NCI-H1048 (cell line): ENCODE data around the gene DPEP3.
"Not testable (repeated sequence)": the region's sequence is repeated elsewhere in the genome, so short reads cannot be mapped to it uniquely, and the experiment has no call there.

Source experiments
- DNase-seq: peaks from one replicate; lab custom pipeline; 2025; lab: John Stamatoyannopoulos, UW

DPEP3 gene

DNA sequence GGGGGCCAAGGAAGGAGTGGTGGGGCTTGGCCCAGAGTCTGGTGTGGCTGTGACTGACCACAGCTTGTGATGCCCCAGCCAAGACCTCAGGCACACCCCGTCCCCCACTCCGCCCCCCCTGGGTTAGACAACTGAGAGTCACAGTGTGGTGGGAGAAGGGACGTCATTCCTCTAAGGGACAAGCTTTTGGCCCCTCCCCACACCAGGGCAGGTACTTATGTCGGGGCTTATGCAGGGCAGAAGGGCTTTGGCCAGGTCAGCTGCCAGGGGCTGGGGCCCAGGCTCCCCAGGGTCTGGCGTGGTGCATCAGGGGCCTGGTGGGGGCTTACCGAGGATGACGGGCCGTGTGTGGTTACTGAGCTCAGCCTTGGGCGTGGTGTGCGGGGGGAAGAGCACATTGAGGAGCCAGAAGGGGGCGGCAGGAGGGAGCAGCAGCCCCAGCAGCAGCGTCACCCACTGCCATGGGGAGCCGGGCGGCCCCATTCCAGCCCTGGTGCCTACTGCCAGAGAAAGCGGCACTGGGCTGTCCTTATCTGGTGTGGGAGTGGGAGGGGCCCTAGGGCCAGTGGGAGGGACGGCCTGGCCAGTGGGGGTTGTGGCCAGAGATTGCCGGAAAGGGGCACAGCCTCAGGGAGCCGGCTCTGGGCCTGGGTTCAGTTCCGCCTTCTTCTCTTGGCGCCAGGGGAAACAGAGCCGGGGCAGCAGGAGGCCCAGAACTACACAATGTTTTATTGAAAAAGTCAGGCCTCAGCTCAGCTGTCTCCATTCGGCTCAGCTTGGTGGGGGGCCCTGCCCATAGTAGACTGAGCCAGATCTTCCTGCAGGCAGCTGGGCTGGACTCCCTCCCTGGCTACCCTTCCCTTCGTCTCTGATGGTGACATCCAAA lies 36.4 kb downstream of the DPEP3 start, which contains the start of gene LCAT:
Gene LCAT, minus strand, starts transcription at position 502 of the 886 bp plus-strand sequence. Its CDS starts 19 bp downstream, at position 483.
- DNase-seq = no peak

DNA sequence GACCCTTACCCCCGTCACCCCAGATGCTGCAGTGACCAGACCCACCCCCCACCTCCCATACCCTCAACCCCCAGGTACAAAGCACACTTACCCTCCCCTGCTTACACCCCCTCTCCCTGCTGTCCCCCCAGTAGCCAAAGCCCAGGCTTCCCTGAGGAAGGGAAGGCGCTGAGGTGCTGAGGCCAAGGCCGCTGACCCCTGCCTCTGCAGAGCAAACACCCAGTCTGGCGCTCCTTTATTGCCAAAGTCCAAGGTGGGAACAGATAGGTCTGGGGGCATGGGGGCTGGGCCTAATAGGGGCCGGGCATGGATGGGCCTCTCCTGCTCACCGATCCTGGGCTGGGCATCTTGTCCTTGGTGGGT lies 37.1 kb downstream of the DPEP3 start:
- no peak for DNase-seq

DNA sequence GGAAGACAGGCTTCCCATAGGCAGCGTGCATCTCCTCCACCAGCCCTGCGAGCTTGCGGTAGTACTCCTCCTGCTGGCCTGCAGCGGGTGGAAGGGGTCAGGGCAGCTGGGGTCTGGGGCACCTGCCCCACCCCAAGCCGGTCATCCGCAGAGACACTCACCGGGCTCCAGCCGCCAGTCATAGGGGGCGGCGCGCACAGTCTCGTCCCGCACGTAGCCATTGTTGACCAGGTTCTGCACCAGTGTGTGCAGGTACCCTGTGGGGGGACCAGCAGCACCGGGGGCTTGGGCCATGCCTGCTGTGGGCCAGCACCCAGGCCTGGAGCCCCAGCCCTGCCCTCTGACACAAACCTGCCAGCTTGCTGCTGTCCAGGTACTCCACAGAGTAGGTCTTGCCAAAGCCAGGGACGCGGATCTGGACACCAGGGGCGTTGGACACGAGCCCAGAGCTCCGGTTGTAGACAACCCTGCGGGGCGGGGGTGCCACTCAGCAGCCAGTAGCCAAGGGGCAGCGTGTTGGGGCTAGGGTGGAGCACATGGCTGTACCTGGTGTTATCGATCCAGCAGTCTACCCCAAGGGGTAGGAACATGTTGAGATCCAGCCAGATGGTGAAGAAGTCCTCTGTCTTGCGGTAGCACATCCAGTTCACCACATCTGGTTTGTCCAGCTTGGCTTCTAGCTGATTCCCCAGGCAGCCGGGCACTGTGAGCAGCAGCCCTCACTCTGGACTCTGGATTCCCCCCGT lies 37.6 kb downstream of the DPEP3 start:
- DNase-seq = no peak

DNA sequence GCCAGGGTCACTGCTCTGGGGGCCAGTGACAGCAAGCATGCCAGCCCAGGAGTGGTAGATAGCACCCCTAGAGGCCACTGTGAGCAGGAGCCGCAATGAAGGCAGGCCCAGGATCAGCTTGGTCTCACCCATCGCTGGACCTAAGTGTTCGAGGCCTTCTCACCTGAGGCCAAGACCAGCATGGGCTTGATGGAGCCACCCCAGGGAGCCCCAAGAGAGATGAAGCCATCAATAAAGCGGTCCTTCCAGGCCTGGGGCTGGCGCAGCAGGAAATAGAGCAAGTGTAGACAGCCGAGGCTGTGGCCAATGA lies 38.1 kb downstream of the DPEP3 start:
- no peak for DNase-seq

DNA sequence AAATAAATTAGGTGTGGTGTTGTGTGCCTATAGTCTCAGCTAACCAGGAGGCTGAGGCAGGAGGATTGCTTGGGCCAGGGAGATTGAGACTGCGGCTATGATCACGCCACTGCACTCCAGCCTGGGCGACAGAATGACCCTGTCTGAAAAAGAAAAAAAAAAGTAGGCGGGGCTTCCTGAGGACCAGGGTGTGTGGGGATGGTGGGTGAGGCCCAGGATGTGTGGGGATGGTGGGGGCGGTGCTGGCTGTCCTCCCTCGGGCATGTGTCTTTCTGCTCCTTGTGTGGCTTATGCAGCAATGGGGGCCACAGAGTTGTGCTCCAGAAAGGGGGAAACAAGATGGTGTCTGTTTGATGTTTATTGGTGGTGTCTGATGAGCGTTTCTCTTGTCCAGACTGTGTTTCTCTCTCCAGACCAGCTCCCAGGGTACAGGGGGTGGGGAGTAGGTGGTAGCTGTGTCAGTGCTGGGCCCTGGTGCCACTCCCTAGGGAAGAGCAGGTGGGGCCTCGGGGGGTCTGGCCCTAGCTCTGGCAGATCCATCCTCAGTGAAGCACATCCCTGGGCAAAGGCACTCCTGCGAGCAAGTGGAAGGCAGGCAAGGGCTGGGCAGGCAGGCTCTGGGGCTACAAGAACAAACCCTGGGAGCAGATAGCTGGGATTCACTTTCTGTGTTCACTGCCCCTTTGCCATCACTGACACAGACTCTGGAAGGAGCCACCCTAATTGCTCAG lies 38.7 kb downstream of the DPEP3 start:
- DNase-seq = no peak

DNA sequence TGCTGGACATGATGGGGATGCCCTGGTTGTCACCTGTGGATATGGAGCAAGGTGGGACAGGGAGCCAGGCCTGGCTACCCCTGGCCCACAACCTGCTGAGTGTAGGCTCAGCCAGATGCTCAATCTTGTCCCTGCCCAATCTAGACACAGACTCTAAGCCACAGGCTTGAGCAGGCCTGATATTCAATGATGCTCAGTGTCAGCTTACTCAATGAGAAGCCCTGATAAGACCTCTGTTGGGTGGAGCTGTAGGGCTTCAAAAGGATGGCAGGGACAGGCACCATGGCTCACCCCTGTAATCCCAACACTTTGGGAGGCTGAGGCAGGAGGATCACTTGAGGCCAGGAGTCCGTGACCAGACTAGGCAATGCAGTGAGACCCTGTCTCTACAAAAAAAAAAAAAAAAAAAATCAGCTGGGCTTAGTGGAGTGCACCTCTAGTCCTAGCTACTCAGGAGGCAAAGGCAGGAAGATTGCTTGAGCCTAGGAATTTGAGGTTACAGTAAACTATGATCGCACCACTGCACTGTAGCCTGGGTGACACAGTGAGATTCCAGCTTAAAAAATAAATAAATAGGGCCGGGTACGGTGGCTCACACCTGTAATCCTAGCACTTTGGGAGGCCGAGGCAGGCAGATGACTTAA lies 39.7 kb downstream of the DPEP3 start:
- no peak for DNase-seq

DNA sequence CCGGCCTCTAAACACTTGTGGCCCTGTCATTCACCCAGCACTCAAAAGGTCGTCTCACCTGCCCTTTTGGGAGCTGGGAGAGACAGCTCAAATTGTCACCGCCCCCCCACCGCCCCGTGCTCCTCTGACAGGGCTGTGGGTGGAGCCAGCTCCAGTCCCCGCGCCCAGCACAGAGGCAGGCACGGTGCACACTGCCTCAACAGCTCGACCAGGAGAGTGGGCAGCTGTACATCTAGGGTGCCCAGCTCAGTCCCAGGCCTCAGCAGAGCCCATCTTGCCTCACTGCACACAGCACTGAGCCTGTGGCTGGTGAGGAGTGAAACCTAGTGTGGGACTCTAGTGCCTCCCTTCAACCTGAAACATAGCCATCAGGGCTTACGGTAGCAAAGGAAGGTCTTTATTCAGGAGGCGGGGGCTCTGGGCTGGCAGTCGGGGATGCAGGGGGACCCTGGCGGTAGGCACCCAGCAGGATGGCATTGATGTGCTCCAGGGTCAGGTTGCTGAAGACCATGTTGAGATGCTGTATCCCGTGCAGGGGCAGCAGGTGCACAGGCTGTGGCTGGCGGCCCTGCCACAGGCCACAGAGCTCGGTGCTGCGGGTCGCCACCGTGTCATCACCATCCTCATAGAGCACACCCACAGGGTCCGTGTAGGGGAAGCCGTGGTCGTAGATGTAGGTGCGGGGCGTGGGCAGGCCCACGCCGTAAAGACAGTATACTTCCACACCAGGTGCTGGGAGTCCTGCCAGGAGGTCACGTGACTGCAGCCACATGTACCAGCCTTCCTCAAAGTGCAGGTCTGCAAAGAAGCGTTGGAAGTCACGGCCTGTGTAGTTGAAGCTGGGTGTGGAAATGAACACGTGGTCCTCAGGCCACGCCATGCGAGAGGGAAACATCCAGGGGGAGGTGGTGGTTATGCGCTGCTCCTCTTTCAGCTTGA lies 40.5 kb downstream of the DPEP3 start:
- DNase-seq = no peak

DNA sequence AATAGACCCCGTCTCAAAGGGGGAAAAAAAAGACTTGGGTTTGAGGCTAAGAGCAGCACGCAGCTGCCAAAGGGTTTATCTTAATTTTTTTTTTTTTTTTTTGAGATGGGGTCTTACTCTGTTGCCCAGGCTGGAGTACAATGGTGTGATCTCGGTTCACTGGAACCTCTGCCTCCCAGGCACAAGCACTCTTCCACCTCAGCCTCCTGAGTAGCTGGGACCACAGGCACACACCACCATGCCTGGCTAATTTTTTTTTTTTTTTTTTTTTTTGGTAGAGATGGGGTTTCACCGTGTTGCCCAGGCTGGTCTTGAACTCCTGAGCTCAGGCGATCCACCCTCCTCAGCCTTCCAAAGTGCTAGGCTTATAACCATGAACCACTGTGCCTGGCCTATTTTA lies 42.6 kb downstream of the DPEP3 start:
- DNase-seq = not testable (repeated sequence)

DNA sequence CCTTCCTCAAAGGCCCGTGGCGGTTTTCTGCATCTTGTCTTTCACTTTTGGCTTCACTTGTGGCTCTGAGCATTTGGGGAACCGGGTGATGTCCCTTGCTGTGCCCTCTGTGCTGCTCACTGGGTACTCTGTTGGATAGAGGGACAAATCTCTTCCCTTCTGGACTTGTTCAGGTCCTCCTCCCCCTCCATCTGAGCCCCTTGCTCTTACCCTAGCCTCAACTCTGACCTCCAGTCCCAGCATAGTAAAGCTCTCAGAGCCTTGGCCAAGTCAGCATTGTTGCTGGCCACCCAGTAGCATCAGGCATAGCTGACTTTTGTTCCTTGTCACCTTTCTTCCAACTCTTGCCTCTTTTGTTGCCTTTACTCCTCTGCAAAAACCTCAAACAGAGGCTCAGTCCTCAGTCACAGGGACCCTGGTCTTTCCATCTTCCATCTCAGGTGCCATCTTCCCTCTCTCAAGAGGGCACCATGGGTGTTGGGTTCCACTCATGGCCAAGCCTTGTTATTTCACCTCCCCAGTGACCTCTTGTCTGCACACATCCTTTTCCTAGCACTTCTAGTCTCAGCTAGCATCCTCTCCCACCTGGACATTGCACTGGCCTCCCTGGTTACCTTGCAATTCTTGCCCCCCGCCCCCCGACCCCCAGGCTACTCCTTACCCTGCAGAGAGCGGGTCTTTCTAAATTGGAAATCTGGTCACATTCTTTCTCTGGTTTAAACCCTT lies 43.3 kb downstream of the DPEP3 start:
- DNase-seq = no peak

DNA sequence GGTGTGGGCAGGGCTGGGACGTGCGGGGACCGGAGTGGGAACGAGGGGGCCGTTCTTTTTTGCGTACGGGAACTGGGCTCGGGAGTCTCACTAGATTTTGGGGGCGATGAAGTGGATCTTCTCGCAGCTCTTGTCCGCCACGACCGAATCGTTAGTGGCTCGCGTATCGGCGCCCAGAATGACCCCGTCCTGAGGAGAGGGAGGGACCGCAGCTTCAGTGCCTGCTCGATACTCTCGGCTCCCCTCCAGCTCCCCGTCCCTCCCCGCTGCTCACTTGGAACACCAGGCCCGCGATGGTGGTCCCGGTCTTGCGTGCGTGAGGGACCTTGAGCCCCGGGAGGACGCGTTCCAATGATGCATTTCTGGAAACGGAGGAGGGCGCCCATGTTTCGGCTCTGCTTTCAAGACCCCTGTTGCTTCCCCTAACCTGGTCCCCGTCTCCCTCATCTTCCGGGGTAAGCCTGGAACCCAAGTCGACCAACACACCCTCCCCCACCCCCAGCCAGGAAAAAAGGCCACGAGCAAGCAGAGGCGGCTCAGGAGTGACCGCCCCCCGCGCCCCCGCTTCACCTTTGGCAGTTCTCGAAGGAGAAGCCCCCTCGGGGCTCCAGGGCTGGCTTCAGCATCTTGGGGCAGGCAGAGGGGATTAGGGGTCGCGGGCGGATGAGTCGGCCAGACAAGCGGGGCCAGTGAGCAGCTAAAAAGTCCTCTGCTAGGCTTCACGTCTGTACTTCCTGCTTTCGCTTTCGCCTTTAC lies 44.0 kb downstream of the DPEP3 start, which contains the start of gene PSMB10:
Gene PSMB10, minus strand, starts transcription at position 727 of the 756 bp plus-strand sequence. Its CDS starts 101 bp downstream, at position 626.
- no peak for DNase-seq

DNA sequence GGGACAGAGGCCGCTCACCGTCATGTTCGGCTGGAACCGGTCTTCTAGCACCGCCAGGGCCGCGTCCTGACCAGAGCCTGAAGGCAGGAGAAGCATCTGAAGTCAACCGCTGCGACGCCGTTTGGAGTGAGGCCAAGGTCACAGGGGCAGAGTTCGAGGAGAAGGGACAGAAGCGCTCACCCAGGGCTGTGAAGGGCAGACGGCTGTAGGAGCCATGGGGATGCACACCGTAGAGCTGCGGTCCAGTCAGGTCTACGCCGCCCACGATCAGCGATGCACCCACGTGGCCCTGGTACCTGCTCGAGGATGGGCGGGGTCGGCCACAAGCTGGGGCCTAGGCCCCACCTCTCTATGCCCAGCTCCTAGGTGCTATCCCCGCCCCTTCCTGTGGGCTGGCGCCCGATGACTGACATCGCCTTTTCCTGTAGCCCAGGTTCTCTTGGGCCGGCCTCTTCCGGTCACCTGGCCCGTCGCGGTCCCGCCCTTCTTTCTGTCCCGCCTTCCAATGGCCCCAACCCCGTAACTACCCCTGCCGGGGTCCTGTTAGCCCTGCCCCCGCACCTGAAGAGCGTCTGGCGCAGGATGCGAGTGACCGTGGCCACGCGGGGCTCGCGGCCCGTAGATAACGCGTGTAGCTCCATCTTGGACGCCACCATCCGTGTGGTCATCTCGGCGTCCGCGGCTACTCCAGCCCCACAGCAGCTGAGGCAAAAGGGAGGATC lies 44.7 kb downstream of the DPEP3 start:
- peak; percentile 56 for DNase-seq

DNA sequence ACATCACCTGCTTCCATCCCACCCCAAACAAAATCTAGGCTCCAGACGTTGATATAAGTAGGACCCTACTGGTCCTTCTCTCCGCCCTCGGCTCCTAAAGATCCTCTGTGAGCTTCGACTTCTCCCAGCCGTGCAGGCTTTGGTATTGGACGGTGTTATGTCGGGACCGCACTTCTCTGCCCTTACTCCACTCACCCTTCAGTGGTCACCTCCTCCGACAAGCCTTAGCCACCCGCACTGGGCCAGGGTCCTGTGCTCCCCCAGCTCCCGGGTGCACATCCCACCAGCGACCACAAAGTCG lies 45.2 kb downstream of the DPEP3 start:
- no peak for DNase-seq

DNA sequence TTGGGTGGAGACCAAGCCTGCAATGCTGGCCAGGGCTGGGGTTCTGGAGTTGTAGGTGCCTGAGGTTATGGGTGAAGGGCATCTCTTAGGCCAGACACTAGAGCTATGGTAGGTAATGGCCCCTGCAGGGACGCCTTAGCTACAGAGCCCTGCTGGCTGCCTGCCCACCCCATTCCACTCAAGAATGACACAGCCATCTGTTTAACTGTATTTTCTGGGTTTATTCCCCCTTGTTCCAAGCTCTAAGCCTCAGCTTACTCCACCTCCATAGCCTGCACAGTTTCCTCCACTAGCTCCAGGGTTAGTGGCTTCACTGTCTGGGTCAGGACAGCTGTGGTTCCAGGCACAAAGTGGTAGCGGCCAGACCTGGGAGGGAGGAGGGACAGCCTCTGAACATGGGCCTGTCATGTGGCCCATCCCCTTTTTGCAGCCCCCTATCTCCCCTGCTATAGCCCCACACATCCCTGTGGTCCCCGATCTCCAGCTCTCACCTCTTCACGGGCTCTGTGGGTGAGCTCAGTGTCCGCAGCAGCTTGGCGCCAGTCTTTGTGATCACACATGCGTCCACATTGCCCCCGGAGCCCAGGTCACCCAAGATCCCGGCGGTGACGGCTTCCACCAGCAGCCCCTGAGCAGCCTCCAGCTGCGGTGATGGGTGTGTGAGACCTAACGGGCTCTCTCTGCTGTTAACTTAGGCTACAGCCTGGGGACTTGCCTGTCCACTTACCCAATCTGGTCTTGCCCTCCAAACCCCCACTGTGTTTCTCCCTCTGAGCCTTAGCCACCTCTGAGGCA lies 45.8 kb downstream of the DPEP3 start:
- no peak for DNase-seq

DNA sequence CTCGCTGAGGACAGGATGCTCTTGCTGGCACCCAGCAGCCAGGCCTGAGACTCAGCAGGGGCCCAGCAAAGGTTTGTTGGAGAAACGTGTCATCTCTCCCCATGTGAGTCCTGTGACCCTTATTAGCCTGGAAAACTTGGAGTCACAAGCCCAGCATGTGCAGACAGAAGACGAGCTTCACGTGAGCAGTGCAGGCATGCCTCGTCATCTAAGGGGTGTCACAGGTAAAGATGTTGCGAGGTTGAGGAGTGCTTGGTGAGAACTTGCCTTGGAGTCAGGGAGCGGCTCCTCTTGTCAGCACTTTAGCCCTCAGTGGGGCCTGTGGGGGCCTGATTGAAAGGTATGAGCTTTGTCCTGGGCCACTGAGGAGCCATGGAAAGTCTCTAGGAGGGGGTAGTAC lies 46.5 kb downstream of the DPEP3 start:
- DNase-seq = no peak

DNA sequence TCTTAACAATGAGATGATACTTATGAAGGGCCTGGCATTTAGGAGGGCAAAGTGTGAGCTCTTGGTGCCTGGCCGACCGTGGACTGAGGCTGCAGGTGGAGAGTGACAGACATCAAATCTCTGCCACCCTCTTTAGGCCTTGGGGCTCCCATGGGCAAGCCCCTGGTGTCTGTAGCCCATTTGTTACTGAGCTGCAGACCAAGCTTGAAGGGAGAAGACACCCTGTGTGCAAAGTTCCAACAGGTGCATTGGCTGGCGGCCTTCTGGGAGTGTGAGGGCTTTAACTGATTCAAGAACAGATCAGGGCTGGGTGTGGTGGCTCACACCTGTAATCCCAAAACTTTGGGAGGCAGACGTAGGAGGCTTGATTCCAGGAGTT lies 47.8 kb downstream of the DPEP3 start:
- no peak for DNase-seq

DNA sequence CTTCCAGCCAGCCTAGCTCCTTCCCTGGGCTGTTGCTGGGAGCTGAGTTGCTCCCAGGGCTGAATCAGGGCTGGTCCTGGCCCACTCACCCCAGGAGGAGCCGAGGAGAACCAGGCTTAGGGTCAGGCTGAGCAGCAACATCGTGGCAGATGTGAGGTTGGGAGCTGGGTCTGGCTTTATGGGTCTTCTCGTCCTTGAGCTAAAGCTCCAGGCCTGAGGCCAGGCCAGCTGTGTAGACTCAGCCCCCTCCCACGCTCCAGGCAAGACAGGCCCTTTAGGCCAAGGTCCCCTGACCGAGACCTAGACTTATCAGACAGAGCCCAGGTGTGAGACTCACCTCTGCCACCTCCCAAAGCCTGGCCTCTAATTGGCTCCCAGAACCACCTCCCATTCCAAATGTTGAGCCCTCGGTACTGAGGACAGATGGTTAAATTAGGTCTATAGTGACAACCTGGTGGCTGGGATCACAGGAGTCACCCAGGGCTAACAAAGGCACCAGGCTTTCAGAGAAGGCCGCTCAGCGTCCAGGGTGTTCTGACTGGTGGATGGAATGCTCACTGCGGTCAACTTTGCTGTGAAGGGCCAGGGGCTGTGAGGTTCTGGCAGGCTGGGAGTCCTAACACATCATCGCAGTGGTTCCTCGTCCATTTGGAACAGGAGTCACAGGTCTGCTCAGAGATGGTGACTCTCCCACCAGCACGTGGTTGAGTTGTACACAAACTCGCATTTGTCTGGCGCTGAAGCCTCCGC lies 48.4 kb downstream of the DPEP3 start, which contains the start of gene CTRL:
Gene CTRL, minus strand, starts transcription at position 151 of the 750 bp plus-strand sequence. Its CDS starts 10 bp downstream, at position 141.
- no peak for DNase-seq

DNA sequence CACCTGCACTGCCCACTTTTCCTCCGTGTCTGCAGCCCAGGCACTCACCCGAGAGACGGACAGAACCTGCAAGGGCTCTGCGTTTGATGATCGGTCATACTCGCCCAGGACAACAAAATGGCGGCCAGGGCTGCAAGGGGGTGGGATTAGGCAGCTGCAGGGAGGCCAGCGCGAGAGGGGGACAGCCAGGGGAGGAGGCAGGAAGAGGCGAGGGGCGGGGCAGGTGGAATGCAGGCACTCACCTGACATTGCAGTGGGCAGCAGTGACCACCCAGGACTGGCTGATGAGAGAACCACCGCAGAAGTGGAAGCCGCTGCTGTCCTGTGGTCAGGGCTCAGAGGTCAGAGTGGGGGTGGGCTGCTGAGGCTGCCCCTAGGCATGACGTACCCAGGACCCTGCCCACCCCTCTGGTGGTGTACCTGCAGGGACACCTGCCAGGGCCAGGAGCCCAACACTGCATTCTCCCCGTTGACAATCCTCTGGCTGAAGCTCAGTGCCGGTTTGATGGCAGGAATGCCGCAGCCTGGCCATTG lies 49.6 kb downstream of the DPEP3 start:
- no peak for DNase-seq
